Bronchial epithelial cell (primary cell): ENCODE measurements around the gene DMD. TPM values are rescaled to one million over a fixed set of nuclear protein-coding genes. Genes with fewer than 3 reads are reported as not detected.

Experiments used
- DNase-seq: peaks from one replicate; pipeline ENCODE4 v3.0.0-alpha.2; 2010; ENCODE audit warnings: low read depth
- FAIRE-seq: peaks from 2 replicates; lab custom pipeline; 2011; peaks lifted over from hg19 to GRCh38; lab: Jason Lieb, UNC
- H3K27me3 ChIP-seq: 2 replicates; pipeline ENCODE4 v1.5.1; 2011; ENCODE audit warnings: low read length; ENCODE audit not compliant: control insufficient read depth, insufficient read depth
- H3K36me3 ChIP-seq: 2 replicates; pipeline ENCODE4 v1.5.1; 2011; ENCODE audit warnings: low read length; ENCODE audit not compliant: control insufficient read depth, insufficient read depth
- H3K4me3 ChIP-seq: 2 replicates; pipeline ENCODE4 v1.5.1; 2011; ENCODE audit warnings: mild to moderate bottlenecking, low read depth, low read length, control low read depth
- total RNA-seq: library from RNA; depleted of rRNA; stranded (reverse); fragments of >200 nt; gene quantifications from 2 replicates; pipeline ENCODE4 v1.2.1, GENCODE V29; 2014
- TF ChIP-seq, protein P1 (sequence below): IDR thresholded peaks from 2 replicates; pipeline ENCODE4 v1.5.1; 2011; ENCODE audit warnings: mild to moderate bottlenecking, moderate library complexity, low read length, control low read depth, inconsistent platforms; ENCODE audit not compliant: insufficient read depth, severe bottlenecking

The DMD gene
- total RNA-seq, 1 donor from 2014 or later: 4.5 TPM

DNA sequence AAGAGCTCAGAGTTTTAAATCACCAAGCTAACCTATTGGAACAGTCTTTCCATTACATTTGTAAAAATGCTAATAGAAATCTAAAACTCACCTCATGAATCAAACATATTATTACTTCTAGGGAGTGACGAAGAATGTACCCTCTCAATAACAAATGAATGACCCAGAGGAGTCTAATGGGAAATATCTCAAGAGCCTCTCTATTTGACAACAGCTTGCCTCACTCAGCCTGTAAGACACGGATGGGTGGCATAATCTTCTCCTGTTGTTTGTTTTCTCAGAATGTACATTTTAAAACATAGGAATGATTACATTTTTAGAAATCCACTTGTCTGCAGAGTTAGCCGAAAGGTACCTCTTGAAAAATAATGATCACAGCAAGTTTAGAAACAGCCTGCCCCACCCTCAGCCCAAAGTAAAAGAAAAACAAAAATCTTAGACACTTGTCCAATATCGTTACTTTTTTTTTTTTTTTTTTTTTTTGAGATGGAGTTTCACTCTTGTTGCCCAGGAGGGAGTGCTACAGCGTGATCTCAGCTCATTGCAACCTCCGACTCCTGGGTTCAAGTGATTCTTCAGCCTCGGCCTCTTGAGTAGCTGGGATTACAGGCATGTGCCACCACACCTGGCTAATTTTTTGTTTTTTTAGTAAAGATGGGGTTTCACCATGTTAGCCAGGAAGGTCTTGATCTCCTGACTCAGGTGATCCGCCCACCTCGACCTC is 1955.9 kb downstream of the DMD start:
- H3K27me3 ChIP-seq: no peaks in the 10 kb centered on the region
- TF ChIP-seq, protein P1, sequence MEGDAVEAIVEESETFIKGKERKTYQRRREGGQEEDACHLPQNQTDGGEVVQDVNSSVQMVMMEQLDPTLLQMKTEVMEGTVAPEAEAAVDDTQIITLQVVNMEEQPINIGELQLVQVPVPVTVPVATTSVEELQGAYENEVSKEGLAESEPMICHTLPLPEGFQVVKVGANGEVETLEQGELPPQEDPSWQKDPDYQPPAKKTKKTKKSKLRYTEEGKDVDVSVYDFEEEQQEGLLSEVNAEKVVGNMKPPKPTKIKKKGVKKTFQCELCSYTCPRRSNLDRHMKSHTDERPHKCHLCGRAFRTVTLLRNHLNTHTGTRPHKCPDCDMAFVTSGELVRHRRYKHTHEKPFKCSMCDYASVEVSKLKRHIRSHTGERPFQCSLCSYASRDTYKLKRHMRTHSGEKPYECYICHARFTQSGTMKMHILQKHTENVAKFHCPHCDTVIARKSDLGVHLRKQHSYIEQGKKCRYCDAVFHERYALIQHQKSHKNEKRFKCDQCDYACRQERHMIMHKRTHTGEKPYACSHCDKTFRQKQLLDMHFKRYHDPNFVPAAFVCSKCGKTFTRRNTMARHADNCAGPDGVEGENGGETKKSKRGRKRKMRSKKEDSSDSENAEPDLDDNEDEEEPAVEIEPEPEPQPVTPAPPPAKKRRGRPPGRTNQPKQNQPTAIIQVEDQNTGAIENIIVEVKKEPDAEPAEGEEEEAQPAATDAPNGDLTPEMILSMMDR: no peak
- DNase-seq: no peak
- no peak overlapping the region for H3K4me3 ChIP-seq
- no peaks in the 10 kb centered on the region for H3K36me3 ChIP-seq
- FAIRE-seq: no peak

DNA sequence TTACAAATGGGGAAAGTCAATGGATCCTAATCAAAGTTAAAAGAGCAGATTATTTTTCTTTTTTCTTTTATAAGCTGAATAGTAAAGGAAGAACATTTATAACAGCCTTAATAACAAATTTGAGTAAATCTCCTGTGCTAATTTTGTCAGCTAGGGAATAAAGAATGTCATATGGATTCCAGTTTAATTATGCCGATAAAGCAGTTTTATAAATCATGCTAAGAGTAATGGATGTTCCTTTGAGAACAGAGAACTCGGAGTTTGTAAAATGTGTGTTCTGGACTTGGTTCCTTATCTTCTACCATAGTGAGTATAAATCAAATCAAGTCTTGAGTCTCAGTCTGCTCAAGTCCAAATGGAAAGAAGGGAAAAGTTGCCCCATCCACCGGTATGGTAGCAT is 1959.2 kb downstream of the DMD start:
- DNase-seq (no peak), FAIRE-seq (no peak)
- no peak overlapping the region for H3K4me3 ChIP-seq
- no peaks in the 10 kb centered on the region for H3K27me3 ChIP-seq
- TF ChIP-seq, protein P1: no peak
- no peaks in the 10 kb centered on the region for H3K36me3 ChIP-seq

DNA sequence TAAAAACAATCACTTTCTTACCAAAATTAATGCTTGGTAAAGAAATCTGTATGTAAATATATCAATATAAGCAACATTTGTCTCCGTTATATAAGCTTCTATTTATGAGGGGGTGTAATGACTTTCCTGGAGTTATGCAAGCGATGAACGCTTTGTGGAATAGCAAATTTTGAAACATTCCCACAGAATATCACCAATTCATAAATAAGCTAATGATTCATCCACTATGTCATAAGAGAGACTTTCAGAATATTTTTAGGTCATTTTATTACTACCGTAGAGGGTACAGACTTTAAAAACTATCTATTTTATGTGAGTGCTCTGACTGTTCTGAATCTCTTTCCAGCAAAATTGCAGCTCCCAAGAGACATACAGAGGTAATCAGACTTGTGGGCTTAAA is 1960.0 kb downstream of the DMD start:
- Histone ChIP-seq H3K4me3 (no peak overlapping the region), H3K36me3 (no peaks in the 10 kb centered on the region), H3K27me3 (no peaks in the 10 kb centered on the region)
- FAIRE-seq: no peak
- no peak for DNase-seq
- TF ChIP-seq, protein P1: no peak

DNA sequence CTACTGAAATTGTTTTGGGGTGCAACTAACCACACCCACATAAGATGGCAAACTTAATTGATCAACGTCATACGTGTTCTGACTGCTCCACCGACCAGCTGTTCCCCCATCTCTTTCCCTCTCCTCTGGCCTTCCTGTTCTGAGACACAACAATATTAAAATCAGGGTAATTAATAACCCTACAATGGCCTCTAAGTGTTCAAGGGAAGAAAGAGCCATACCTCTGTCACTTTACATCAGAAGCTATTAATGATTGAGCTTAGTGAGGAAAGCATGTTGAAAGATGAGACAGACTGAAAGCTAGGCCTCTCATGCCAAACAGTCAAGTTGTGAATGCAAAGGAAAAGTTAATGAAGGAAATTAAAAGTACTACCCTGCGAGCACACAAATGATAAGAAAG is 1965.6 kb downstream of the DMD start:
- no peak for DNase-seq
- Histone ChIP-seq H3K36me3 (no peaks in the 10 kb centered on the region), H3K4me3 (no peak overlapping the region), H3K27me3 (no peaks in the 10 kb centered on the region)
- TF ChIP-seq, protein P1: no peak
- no peak for FAIRE-seq

DNA sequence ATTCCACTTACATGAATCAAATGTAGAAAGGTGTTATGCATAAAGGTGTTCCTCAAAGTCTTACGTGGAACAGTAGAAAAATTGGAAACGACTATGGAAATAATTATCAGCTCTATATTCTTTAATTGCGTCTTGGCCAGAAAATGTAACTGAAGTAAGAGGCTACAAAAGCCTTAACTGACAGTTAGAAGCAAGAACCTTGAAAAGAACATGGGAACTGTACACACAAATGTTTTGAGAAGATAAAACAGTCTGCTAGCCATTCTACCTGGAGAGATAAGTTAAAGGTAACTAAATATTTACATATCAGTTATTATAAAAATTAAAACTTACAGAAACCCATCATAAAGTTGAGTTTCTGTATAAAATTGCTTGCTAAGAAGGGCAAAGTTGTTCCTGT is 1967.5 kb downstream of the DMD start:
- FAIRE-seq: no peak
- H3K36me3 ChIP-seq: no peaks in the 10 kb centered on the region
- no peak overlapping the region for H3K4me3 ChIP-seq
- DNase-seq: no peak
- TF ChIP-seq, protein P1: no peak
- no peaks in the 10 kb centered on the region for H3K27me3 ChIP-seq

DNA sequence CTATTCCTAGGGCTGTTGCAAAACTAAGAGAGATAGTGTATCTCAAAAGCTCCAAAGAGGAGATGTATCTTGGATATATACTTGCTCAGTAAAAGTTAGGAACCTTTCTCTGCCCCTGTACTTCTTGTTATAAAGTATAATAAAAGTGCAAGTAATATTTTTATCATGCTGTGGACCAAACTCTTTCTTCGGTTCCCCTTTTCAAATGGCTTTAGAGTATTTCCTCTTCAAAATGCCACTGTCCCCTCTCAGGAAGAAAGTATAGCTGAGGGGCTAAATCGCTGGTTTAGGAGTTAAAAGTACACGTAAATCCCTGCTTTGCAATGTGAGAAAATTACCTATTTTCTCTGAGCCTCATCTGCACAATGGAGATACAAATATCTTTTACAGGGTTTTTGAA is 1970.4 kb downstream of the DMD start:
- no peak overlapping the region for H3K4me3 ChIP-seq
- no peak for FAIRE-seq
- no peaks in the 10 kb centered on the region for H3K27me3 ChIP-seq
- TF ChIP-seq, protein P1: no peak
- H3K36me3 ChIP-seq: no peaks in the 10 kb centered on the region
- DNase-seq: no peak
